Trophoblast cell (in vitro differentiated cells and primary cell): ENCODE data around the gene RPTOR.

Source experiments
- DNase-seq, 2 donors: peaks; one replicate each; pipeline ENCODE4 v3.0.0-alpha.2; 2016
- H2AFZ ChIP-seq: 2 replicates; pipeline ENCODE4 v1.6.1; 2013; ENCODE audit warnings: low read length, moderate library complexity, mild to moderate bottlenecking; ENCODE audit not compliant: insufficient read depth, poor library complexity
- H2AK5ac ChIP-seq: 2 replicates; pipeline ENCODE4 v1.6.1; 2013; ENCODE audit warnings: mild to moderate bottlenecking, low read length
- H2BK120ac ChIP-seq: 2 replicates; pipeline ENCODE4 v1.6.1; 2013; ENCODE audit warnings: low read length, mild to moderate bottlenecking, moderate library complexity; ENCODE audit not compliant: insufficient read depth, poor library complexity
- H2BK12ac ChIP-seq: 2 replicates; pipeline ENCODE4 v1.6.1; 2013; ENCODE audit warnings: mild to moderate bottlenecking, low read length, moderate library complexity
- H2BK5ac ChIP-seq: 2 replicates; pipeline ENCODE4 v1.6.1; 2013; ENCODE audit warnings: low read length, low read depth, moderate library complexity, mild to moderate bottlenecking; ENCODE audit not compliant: poor library complexity
- H3K14ac ChIP-seq: 2 replicates; pipeline ENCODE4 v1.6.1; 2013; ENCODE audit warnings: mild to moderate bottlenecking, low read length
- H3K18ac ChIP-seq: 2 replicates; pipeline ENCODE4 v1.6.1; 2013; ENCODE audit warnings: mild to moderate bottlenecking, low read length
- H3K23ac ChIP-seq: 2 replicates; pipeline ENCODE4 v1.6.1; 2013; ENCODE audit warnings: low read length
- H3K27ac ChIP-seq: 2 replicates; pipeline ENCODE4 v1.5.1; 2013; ENCODE audit warnings: low read depth, mild to moderate bottlenecking, inconsistent platforms, low read length, moderate library complexity
- H3K27me3 ChIP-seq: 2 replicates; pipeline ENCODE4 v1.6.1; 2013; ENCODE audit warnings: inconsistent platforms, mild to moderate bottlenecking, low read length, moderate library complexity; ENCODE audit not compliant: insufficient read depth
- H3K36me3 ChIP-seq, 2 experiments: 1 replicate in 1 of 2; 2 replicates in 1 of 2; pipeline ENCODE4 v1.6.1; 2013; ENCODE audit warnings: low read length in 2 of 2, mild to moderate bottlenecking in 2 of 2, moderate library complexity in 1 of 2; ENCODE audit not compliant: insufficient read depth in 2 of 2, control insufficient read depth in 1 of 2
- H3K4ac ChIP-seq: 2 replicates; pipeline ENCODE4 v1.6.1; 2013; ENCODE audit warnings: low read depth, mild to moderate bottlenecking, low read length, moderate library complexity
- H3K4me1 ChIP-seq, 2 experiments: 1 replicate in 1 of 2; 2 replicates in 1 of 2; pipeline ENCODE4 v1.6.1; 2013; ENCODE audit warnings: low read length in 2 of 2, mild to moderate bottlenecking in 2 of 2, moderate library complexity in 1 of 2; ENCODE audit not compliant: insufficient read depth in 2 of 2, control insufficient read depth in 1 of 2
- H3K4me2 ChIP-seq: 2 replicates; pipeline ENCODE4 v1.6.1; 2013; ENCODE audit warnings: inconsistent platforms, mild to moderate bottlenecking, low read length, moderate library complexity
- H3K4me3 ChIP-seq: 2 replicates; pipeline ENCODE4 v1.5.1; 2013; ENCODE audit warnings: mild to moderate bottlenecking, low read depth, low read length, inconsistent platforms
- H3K79me1 ChIP-seq: one replicate; pipeline ENCODE4 v1.6.1; 2013; ENCODE audit warnings: low read length
- H3K79me2 ChIP-seq: 2 replicates; pipeline ENCODE4 v1.6.1; 2013; ENCODE audit warnings: low read length, mild to moderate bottlenecking; ENCODE audit not compliant: control insufficient read depth, insufficient read depth, poor library complexity
- H3K9ac ChIP-seq: 2 replicates; pipeline ENCODE4 v1.6.1; 2013; ENCODE audit warnings: mild to moderate bottlenecking, low read length
- H3K9me3 ChIP-seq: 2 replicates; pipeline ENCODE4 v1.6.1; 2013; ENCODE audit warnings: low read depth, mild to moderate bottlenecking, control low read depth, inconsistent platforms, low read length; ENCODE audit not compliant: insufficient read depth
- H4K12ac ChIP-seq: 2 replicates; pipeline ENCODE4 v1.6.1; 2013; ENCODE audit warnings: low read depth, mild to moderate bottlenecking, low read length, moderate library complexity
- H4K8ac ChIP-seq: 2 replicates; pipeline ENCODE4 v1.6.1; 2013; ENCODE audit warnings: low read depth, mild to moderate bottlenecking, low read length, moderate library complexity
- H4K91ac ChIP-seq: one replicate; pipeline ENCODE4 v1.6.1; 2013; ENCODE audit warnings: low read depth, mild to moderate bottlenecking, low read length, moderate library complexity
- WGBS: extraction: QIAGEN DNeasy Blood & Tissue Kit; methylation state at CpG from one replicate; pipeline ENCODE4 v1.1.7; 2013; ENCODE audit warnings: missing lambda C conversion rate; ENCODE audit not compliant: insufficient read length, insufficient coverage; ENCODE audit errors: extremely low coverage; 5-methylcytosine and 5-hydroxymethylcytosine counted together

RPTOR gene

DNA sequence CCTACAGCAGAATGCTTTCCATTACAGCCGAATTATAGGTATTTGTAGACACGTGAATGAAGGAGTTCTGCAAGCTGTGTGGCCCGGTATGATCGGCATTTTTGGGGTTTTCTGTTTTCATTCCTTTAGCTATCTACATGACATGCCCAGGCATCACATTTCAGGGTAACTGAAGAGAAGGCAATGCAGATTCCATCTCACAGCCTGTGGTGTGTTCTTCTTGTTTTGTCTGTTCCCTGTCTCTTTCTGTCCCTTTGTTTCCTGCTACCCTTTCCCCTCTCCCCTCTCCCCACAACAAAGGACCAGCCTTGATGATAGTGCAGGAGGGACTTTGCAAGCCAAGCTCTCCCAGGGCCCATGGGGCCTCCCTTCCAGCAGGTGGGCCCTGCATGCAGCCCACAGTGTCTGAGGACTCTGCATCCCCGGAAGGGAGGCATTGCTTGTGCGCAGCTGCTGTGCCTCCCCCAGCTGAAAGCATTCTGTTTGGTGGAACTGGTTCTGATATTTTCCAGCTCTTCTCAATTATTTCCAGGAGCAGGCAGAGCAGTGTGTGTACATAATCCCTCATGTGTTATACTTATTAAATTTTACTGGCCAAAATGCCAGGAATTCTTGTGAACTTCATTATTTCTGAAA, 207.4 kb downstream of the RPTOR start:
- H3K18ac ChIP-seq: no peak overlapping the region
- H3K23ac ChIP-seq: no peak overlapping the region
- peaks cover 0 to 5% of the 10 kb centered on the region in 2 experiments for H3K36me3 ChIP-seq
- H3K27ac ChIP-seq: peak overlapping the region; percentile 45
- H3K9ac ChIP-seq: no peak overlapping the region
- peaks cover 14 to 15% of the 10 kb centered on the region in 2 experiments for H3K4me1 ChIP-seq
- H3K14ac ChIP-seq: no peak overlapping the region
- H3K4me2 ChIP-seq: peak overlapping the region; percentile 13
- WGBS: no CpG with 5 or more reads among the region's 6 CpGs
- no peak overlapping the region for H4K8ac ChIP-seq
- H2AK5ac ChIP-seq: no peak overlapping the region
- H3K27me3 ChIP-seq: no peaks in the 10 kb centered on the region
- DNase-seq: no peak
- H3K9me3 ChIP-seq: peaks cover 3% of the 10 kb centered on the region
- no peak overlapping the region for H4K12ac ChIP-seq
- no peak overlapping the region for H4K91ac ChIP-seq
- H2AFZ ChIP-seq: no peak overlapping the region
- H3K4me3 ChIP-seq: no peak overlapping the region
- H3K4ac ChIP-seq: no peak overlapping the region
- H2BK5ac ChIP-seq: no peak overlapping the region
- H3K79me2 ChIP-seq: no peaks in the 10 kb centered on the region
- no peak overlapping the region for H2BK12ac ChIP-seq
- H2BK120ac ChIP-seq: no peak overlapping the region
- peaks cover 3% of the 10 kb centered on the region for H3K79me1 ChIP-seq

DNA sequence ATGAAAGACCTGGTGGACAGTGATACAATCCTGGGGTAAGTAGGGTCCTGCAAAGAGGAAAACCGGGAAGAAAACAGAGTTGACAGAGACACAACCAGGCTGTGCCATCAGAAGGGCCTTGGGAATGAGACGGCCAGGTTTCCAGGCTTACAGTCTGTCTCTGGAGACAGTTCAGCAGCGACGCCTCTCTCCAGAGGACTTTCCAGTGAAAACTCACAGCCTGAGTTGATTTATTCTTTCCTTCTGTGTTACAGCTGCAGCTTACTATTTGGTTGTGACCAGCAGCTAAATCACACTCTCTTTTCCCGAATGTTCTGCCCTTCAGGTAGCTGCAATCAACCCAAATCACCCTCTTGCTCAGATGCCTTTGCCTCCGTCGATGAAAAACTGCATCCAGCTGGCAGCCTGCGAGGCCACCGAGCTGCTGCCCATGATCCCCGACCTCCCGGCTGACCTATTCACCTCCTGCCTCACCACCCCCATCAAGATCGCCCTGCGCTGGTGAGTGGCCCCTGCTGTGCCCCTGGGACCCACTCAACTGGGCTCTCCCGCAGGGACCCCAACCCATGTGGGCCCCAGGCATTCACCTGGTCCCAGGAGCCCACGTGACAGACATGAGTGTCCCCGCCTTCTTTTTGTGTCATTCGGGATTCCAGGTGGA, 209.2 kb downstream of the RPTOR start:
- H2AFZ ChIP-seq: no peak overlapping the region

DNA sequence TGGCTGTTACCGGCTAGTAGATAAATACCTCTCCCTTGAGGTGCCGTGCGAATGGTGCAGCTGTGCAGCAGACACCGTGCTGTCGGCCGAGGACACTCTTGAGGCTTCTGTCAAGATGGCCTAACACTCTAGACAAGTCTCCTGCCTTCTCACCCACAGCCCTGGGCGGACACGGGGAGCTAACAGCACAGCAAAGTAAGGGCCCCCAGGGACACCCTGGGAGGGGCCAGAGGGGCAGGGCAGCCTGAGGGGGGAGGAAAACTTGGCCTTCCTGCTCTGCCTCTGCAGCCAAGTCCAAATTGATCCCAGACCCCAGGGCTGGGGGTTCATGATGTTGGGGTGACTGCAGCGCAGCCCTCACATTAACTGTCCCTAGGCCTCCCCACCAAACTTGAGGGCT, 210.2 kb downstream of the RPTOR start:
- Histone ChIP-seq H2BK5ac (no peak overlapping the region), H3K4me3 (no peak overlapping the region), H2BK120ac (no peak overlapping the region), H4K91ac (no peak overlapping the region), H4K12ac (no peak overlapping the region), H3K14ac (no peak overlapping the region), H3K9me3 (peaks cover 3% of the 10 kb centered on the region), H3K36me3 (peaks cover 0 to 5% of the 10 kb centered on the region in 2 experiments), H3K27me3 (no peaks in the 10 kb centered on the region), H4K8ac (no peak overlapping the region), H3K4me2 (no peak overlapping the region), H3K4ac (no peak overlapping the region), H3K27ac (no peak overlapping the region), H3K9ac (no peak overlapping the region), H2BK12ac (no peak overlapping the region), H3K18ac (no peak overlapping the region), H3K4me1 (peaks cover 19 to 23% of the 10 kb centered on the region in 2 experiments), H3K79me1 (peaks cover 9% of the 10 kb centered on the region), H3K23ac (no peak overlapping the region), H2AK5ac (no peak overlapping the region), H2AFZ (no peak overlapping the region), H3K79me2 (no peaks in the 10 kb centered on the region)
- no peak for DNase-seq
- no CpG with 5 or more reads among the region's 9 CpGs for WGBS

More for the DNA sequence above, 209.2 kb downstream of the RPTOR start:
- no peak overlapping the region for H3K4me3 ChIP-seq
- no peak overlapping the region for H2BK120ac ChIP-seq
- peaks cover 3% of the 10 kb centered on the region for H3K9me3 ChIP-seq
- H4K8ac ChIP-seq: no peak overlapping the region
- no peak overlapping the region for H3K23ac ChIP-seq
- H3K9ac ChIP-seq: no peak overlapping the region
- H3K79me1 ChIP-seq: peaks cover 4% of the 10 kb centered on the region
- H2AK5ac ChIP-seq: no peak overlapping the region
- H4K91ac ChIP-seq: peak overlapping the region; percentile 31
- peak overlapping the region; percentile 13 for H3K4ac ChIP-seq
- peaks cover 0 to 5% of the 10 kb centered on the region in 2 experiments for H3K36me3 ChIP-seq
- no peak overlapping the region for H3K4me2 ChIP-seq
- H3K18ac ChIP-seq: no peak overlapping the region
- DNase-seq: no peak
- H2BK12ac ChIP-seq: peak overlapping the region; percentile 62
- H2BK5ac ChIP-seq: no peak overlapping the region
- no peak overlapping the region for H4K12ac ChIP-seq
- no peaks in the 10 kb centered on the region for H3K79me2 ChIP-seq
- WGBS: no CpG with 5 or more reads among the region's 17 CpGs
- peaks cover 18 to 20% of the 10 kb centered on the region in 2 experiments for H3K4me1 ChIP-seq
- H3K27me3 ChIP-seq: no peaks in the 10 kb centered on the region
- H3K27ac ChIP-seq: no peak overlapping the region
- H3K14ac ChIP-seq: no peak overlapping the region

DNA sequence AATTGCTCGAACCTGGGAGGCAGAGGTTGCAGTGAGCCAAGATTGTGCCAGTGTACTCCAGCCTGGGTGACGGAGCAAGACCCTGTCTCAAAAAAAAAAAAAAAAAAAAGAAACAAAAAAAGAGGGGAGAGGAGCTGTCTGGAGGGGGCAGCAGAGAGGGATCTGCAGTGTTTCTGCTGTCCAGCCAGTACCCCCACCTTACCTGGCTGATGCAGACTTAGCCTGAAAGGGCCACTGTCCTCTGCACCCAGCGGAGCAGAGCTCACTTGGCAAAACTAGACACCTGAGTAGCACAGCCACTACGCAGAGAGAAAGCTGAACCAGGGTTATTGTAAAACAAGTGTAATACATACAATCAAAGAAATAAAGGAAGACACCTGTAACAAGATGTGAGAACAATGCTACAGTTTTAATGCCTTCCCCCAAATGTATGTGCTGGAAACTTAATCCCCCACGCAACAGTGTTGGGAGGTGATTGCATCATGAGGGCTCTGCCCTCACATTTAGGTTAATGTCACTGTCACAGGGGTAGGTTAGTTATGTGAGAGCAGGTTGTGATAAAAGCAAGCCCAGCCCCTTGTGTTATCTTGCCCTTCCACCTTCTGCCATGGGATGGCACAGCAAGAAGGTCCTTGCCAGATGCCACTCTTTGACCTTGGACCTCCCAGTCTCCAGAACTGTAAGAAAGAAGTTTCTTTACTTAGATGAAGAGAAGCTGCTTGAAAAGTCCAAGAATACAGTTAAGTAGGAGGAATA, 211.2 kb downstream of the RPTOR start:
- Histone ChIP-seq H2AK5ac (no peak overlapping the region), H3K27ac (no peak overlapping the region), H3K18ac (no peak overlapping the region), H4K8ac (no peak overlapping the region), H3K9me3 (peaks cover 2% of the 10 kb centered on the region), H2AFZ (no peak overlapping the region), H3K4me2 (no peak overlapping the region), H3K79me1 (peaks cover 11% of the 10 kb centered on the region), H3K9ac (no peak overlapping the region), H2BK5ac (no peak overlapping the region), H4K12ac (no peak overlapping the region), H4K91ac (no peak overlapping the region), H2BK120ac (no peak overlapping the region), H3K14ac (no peak overlapping the region), H3K23ac (peak overlapping the region; percentile 41), H3K4ac (no peak overlapping the region), H3K79me2 (no peaks in the 10 kb centered on the region), H3K4me3 (no peak overlapping the region), H3K36me3 (peaks cover 0 to 5% of the 10 kb centered on the region in 2 experiments), H3K4me1 (peaks cover 26 to 30% of the 10 kb centered on the region in 2 experiments), H3K27me3 (no peaks in the 10 kb centered on the region), H2BK12ac (no peak overlapping the region)
- DNase-seq: no peak
- WGBS: no CpG with 5 or more reads among the region's 5 CpGs
